Esophagus squamous epithelium (tissue), 5 donors: ENCODE measurements around the gene LDLRAD4. TPM values are rescaled to one million over a fixed set of nuclear protein-coding genes. Genes with fewer than 3 reads are reported as not detected.

Source experiments
- DNase-seq: peaks from one replicate; lab custom pipeline; 2025; lab: John Stamatoyannopoulos, UW
- H3K27ac ChIP-seq, 4 donors: fragments of 200-600 bp; sonication (generic); one replicate each; pipeline ENCODE4 v1.5.1; 2016 to 2019; ENCODE audit warnings: mild to moderate bottlenecking in 1 of 4
- H3K27me3 ChIP-seq, 4 donors: fragments of 200-600 bp; sonication (generic); 1 replicate in 3 of 4; 2 replicates in 1 of 4; pipeline versions ENCODE4 v1.5.1 to v1.6.0; 2017 to 2021; ENCODE audit warnings: antibody characterized with exemption in 1 of 4
- H3K36me3 ChIP-seq, 3 donors: fragments of 200-600 bp; sonication (generic); one replicate each; pipeline ENCODE4 v1.5.1; 2016 to 2019
- H3K4me1 ChIP-seq, 3 donors: fragments of 200-600 bp; sonication (generic); one replicate each; pipeline ENCODE4 v1.5.1; 2017 to 2019
- H3K4me3 ChIP-seq, 4 donors: fragments of 200-600 bp; sonication (generic); 1 replicate in 3 of 4; 2 replicates in 1 of 4; pipeline ENCODE4 v1.5.1; 2016 to 2019; ENCODE audit warnings: mild to moderate bottlenecking in 2 of 4, moderate library complexity in 1 of 4
- H3K9me3 ChIP-seq, 3 donors: fragments of 200-600 bp; sonication (generic); one replicate each; pipeline ENCODE4 v1.5.1; 2016 to 2019
- CTCF ChIP-seq, 6 experiments: fragments of 450-650 bp in 4 of 6; fragments of 200-600 bp in 2 of 6; sonication (generic) in 2 of 6; IDR thresholded peaks; one replicate each; pipeline ENCODE4 v1.5.1; 2016 to 2019; ENCODE audit warnings: antibody characterized with exemption in 6 of 6, mild to moderate bottlenecking in 4 of 6, moderate library complexity in 4 of 6
- POLR2A ChIP-seq, 4 donors: fragments of 450-650 bp; IDR thresholded peaks; one replicate each; pipeline ENCODE4 v1.6.1; 2017; ENCODE audit warnings: antibody characterized with exemption in 4 of 4, mild to moderate bottlenecking in 4 of 4, moderate library complexity in 3 of 4
- WGBS, 2 donors: methylation state at CpG; one replicate each; pipeline ENCODE4 v1.1.5; 2018; 5-methylcytosine and 5-hydroxymethylcytosine counted together
- intact Hi-C: fragments of 100-400 bp; cut with DNase I; formaldehyde crosslinking; loops from one replicate; pipeline ENCODE4 v1.15.0; 2022
- total RNA-seq, 4 donors: library from RNA; depleted of rRNA; stranded (reverse); fragments of >200 nt; gene quantifications; one replicate each; pipeline ENCODE4 v1.1.0, GENCODE V29; 2016
- donor health status: DM: yes; HTN: yes; CAD: no.

The LDLRAD4 gene
- total RNA-seq, 4 donors from 2014 or later, result 0.91 to 17.9 (median 6.8) TPM

- Histone ChIP-seq H3K4me1 (peaks cover 0 to 63% (median 29%) of the 10 kb centered on the region in 3 donors), H3K36me3 (no peaks in the 10 kb centered on the region), H3K9me3 (no peaks in the 10 kb centered on the region), H3K27ac (peak overlapping the region in 1 of 4 donors; percentile 37), H3K4me3 (no peak overlapping the region), H3K27me3 (no peaks in the 10 kb centered on the region)
- TF ChIP-seq POLR2A (IDR thresholded peaks at IDR 0.05) (no peak), CTCF (IDR thresholded peaks at IDR 0.05) (no peak)
- DNase-seq, result no peak
- intact Hi-C loops, result no loop called here
- 41 to 56% methylated on average over 8 to 13 of the region's 18 CpGs for WGBS, 2 donors
These were observed 161.6 kb downstream of the LDLRAD4 start for GRCh38 chr18:13379930-13380690.

- no peak for DNase-seq
- H3K27me3 ChIP-seq, result no peaks in the 10 kb centered on the region
- intact Hi-C loops, result no loop called here
- peak overlapping the region in 1 of 4 donors; percentile 85 for H3K27ac ChIP-seq
- H3K4me1 ChIP-seq, result peaks cover 0 to 57% (median 24%) of the 10 kb centered on the region in 3 donors
- no peaks in the 10 kb centered on the region for H3K9me3 ChIP-seq
- H3K4me3 ChIP-seq, result no peak overlapping the region
- 54 to 61% methylated on average over 2 of the region's 2 CpGs for WGBS, 2 donors
- H3K36me3 ChIP-seq, result no peaks in the 10 kb centered on the region
- TF ChIP-seq CTCF (IDR thresholded peaks at IDR 0.05) (no peak), POLR2A (IDR thresholded peaks at IDR 0.05) (no peak)
These were observed 162.1 kb downstream of the LDLRAD4 start for GRCh38 chr18:13380691-13381070.

GRCh38 chr18:13381331-13381730, 162.8 kb downstream of the LDLRAD4 start:
- TF ChIP-seq POLR2A (IDR thresholded peaks at IDR 0.05) (no peak), CTCF (IDR thresholded peaks at IDR 0.05) (no peak)
- 84 to 86% methylated on average over 4 to 5 of the region's 9 CpGs for WGBS, 2 donors
- H3K27me3 ChIP-seq, result no peaks in the 10 kb centered on the region
- H3K9me3 ChIP-seq, result no peaks in the 10 kb centered on the region
- DNase-seq, result no peak
- H3K4me1 ChIP-seq, result peaks cover 0 to 51% (median 21%) of the 10 kb centered on the region in 3 donors
- no peaks in the 10 kb centered on the region for H3K36me3 ChIP-seq
- intact Hi-C loops, result no loop called here
- H3K4me3 ChIP-seq, result peak overlapping the region in 1 of 4 donors; percentile 58
- H3K27ac ChIP-seq, result peak overlapping the region; percentile 45 to 87 (median 80)

GRCh38 chr18:13381944-13382365, 163.4 kb downstream of the LDLRAD4 start:
- TF ChIP-seq CTCF (IDR thresholded peaks at IDR 0.05) (no peak), POLR2A (IDR thresholded peaks at IDR 0.05) (no peak)
- H3K36me3 ChIP-seq, result no peaks in the 10 kb centered on the region
- 1 to 10% methylated on average over 7 to 13 of the region's 14 CpGs for WGBS, 2 donors
- intact Hi-C loops, result no loop called here
- peak; percentile 6 for DNase-seq
- peaks cover 0 to 51% (median 21%) of the 10 kb centered on the region in 3 donors for H3K4me1 ChIP-seq
- peak overlapping the region; percentile 45 to 87 (median 80) for H3K27ac ChIP-seq
- H3K27me3 ChIP-seq, result no peaks in the 10 kb centered on the region
- no peaks in the 10 kb centered on the region for H3K9me3 ChIP-seq
- peak overlapping the region in 3 of 4 donors; percentile 31 to 58 (median 37) for H3K4me3 ChIP-seq

GRCh38 chr18:13382366-13382953, 163.9 kb downstream of the LDLRAD4 start:
- Histone ChIP-seq H3K36me3 (no peaks in the 10 kb centered on the region), H3K4me3 (peak overlapping the region in 3 of 4 donors; percentile 31 to 58 (median 37)), H3K27ac (peak overlapping the region; percentile 56 to 87 (median 80)), H3K4me1 (peaks cover 0 to 56% (median 21%) of the 10 kb centered on the region in 3 donors), H3K9me3 (no peaks in the 10 kb centered on the region), H3K27me3 (no peaks in the 10 kb centered on the region)
- WGBS, 2 donors, result 33 to 58% methylated on average over 7 to 9 of the region's 9 CpGs
- TF ChIP-seq CTCF (IDR thresholded peaks at IDR 0.05), result no peak
- no peak for TF ChIP-seq POLR2A (IDR thresholded peaks at IDR 0.05)
- intact Hi-C loops, result no loop called here
- DNase-seq, result no peak
